ENCODE results near the gene UNC79.

DNA sequence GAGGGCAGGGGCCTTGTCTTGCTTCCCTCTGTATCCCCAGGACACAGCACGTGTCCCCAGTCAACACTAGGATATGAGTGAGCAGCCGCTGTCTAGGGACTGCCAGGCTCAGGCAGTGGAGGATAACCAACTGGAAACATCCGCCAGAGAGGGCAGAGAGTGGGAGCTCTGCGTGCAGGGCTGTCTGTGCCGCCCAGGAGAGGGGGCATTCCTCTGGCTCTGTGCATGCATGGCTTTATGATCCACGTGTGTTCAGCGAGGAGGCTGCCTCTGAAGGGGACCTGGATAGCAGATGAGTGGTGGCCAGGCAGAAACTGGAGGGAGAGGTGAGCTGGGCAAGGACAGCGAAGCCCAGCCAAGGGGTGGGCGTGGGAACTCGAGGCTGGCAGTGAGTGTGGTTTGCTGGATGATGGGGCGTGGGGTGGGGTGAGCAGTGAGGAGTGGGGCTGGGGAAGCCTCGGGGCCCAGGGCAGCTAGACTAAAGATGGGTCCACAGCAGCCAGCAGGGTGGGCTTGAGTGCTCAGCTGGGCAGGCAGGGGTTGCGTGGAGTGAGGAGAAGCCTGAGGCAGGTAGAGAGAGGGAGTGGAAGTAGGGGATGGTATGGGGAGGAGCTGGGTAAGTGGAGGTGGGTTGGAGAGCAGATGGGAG, 284.7 kb downstream of the UNC79 start:
- TF ChIP-seq EZH2 (IDR thresholded peaks at IDR 0.05; ENCODE audit: insufficient read depth, poor library complexity, severe bottlenecking) (no peak), EZH2phosphoT487 (IDR thresholded peaks at IDR 0.05; ENCODE audit: insufficient read depth, low read depth) (no peak)
